ENCODE data around the gene PNCK.

Gene PNCK

GRCh38 chrX:153640736-153641575 is 32.7 kb downstream of the PNCK start:
- no peak for DNase-seq (ENCODE audit: low read depth)

- DNase-seq (ENCODE audit: low read depth) = no peak
These were observed 33.4 kb downstream of the PNCK start for GRCh38 chrX:153640045-153640686.

- DNase-seq (ENCODE audit: low read depth) = no peak
These were observed 34.2 kb downstream of the PNCK start for GRCh38 chrX:153639177-153640044.

GRCh38 chrX:153638436-153639176 is 35.0 kb downstream of the PNCK start:
- no peak for DNase-seq (ENCODE audit: low read depth)

GRCh38 chrX:153638041-153638371 is 35.6 kb downstream of the PNCK start:
- no peak for DNase-seq (ENCODE audit: low read depth)

- DNase-seq (ENCODE audit: low read depth) = no peak
These were observed 36.2 kb downstream of the PNCK start for GRCh38 chrX:153637121-153638040.

GRCh38 chrX:153636716-153637115 is 36.9 kb downstream of the PNCK start:
- DNase-seq (ENCODE audit: low read depth) = no peak

GRCh38 chrX:153635788-153636668 is 37.6 kb downstream of the PNCK start:
- no peak for DNase-seq (ENCODE audit: low read depth)

GRCh38 chrX:153635388-153635787 is 38.2 kb downstream of the PNCK start:
- no peak for DNase-seq (ENCODE audit: low read depth)

- no peak for DNase-seq (ENCODE audit: low read depth)
These were observed 38.8 kb downstream of the PNCK start for GRCh38 chrX:153634832-153635231.

- DNase-seq (ENCODE audit: low read depth) = no peak
These were observed 39.4 kb downstream of the PNCK start for GRCh38 chrX:153634236-153634635.

- no peak for DNase-seq (ENCODE audit: low read depth)
These were observed 39.9 kb downstream of the PNCK start for GRCh38 chrX:153633607-153634180.

- DNase-seq (ENCODE audit: low read depth) = no peak
These were observed 40.6 kb downstream of the PNCK start for GRCh38 chrX:153633048-153633447.

GRCh38 chrX:153632595-153632946 is 41.0 kb downstream of the PNCK start:
- DNase-seq (ENCODE audit: low read depth) = no peak

- DNase-seq (ENCODE audit: low read depth) = no peak
These were observed 41.6 kb downstream of the PNCK start for GRCh38 chrX:153631907-153632594.

- DNase-seq (ENCODE audit: low read depth) = no peak
These were observed 42.3 kb downstream of the PNCK start for GRCh38 chrX:153631346-153631745.

- no peak for DNase-seq (ENCODE audit: low read depth)
These were observed 44.9 kb downstream of the PNCK start for GRCh38 chrX:153628665-153629064.

- no peak for DNase-seq (ENCODE audit: low read depth)
These were observed 45.5 kb downstream of the PNCK start for GRCh38 chrX:153628129-153628528.

GRCh38 chrX:153627675-153628111 is 45.9 kb downstream of the PNCK start:
- no peak for DNase-seq (ENCODE audit: low read depth)

All from T follicular helper cell (primary cell).